ENCODE measurements around the gene CLINT1.

DNA sequence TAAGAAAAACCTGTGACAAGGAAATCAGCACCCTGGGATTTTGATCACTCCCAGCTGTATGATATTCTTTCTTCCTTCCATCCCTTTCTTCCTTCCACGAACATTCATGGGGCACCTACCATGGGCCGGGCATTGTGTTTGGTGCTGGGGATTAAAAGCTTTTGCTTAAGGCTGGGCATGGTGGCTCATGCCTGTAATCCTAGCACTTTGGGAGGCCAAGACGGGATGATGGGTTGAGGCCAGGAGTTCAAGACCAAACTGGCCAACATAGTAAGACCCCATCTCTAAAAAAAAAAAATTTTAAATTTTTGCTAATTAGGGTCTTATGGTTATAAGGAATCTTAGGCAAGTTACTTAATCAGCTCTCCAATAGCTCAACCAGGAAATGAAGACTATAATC lies 48.5 kb upstream of the CLINT1 start:
- TF ChIP-seq, protein P1, sequence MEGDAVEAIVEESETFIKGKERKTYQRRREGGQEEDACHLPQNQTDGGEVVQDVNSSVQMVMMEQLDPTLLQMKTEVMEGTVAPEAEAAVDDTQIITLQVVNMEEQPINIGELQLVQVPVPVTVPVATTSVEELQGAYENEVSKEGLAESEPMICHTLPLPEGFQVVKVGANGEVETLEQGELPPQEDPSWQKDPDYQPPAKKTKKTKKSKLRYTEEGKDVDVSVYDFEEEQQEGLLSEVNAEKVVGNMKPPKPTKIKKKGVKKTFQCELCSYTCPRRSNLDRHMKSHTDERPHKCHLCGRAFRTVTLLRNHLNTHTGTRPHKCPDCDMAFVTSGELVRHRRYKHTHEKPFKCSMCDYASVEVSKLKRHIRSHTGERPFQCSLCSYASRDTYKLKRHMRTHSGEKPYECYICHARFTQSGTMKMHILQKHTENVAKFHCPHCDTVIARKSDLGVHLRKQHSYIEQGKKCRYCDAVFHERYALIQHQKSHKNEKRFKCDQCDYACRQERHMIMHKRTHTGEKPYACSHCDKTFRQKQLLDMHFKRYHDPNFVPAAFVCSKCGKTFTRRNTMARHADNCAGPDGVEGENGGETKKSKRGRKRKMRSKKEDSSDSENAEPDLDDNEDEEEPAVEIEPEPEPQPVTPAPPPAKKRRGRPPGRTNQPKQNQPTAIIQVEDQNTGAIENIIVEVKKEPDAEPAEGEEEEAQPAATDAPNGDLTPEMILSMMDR (conservative IDR thresholded peaks at IDR 0.05): no peak
- no peak for TF ChIP-seq ZFX (IDR thresholded peaks at IDR 0.05)

Measured in C4-2B (cell line).